GM12873 (cell line): ENCODE data around the gene REM1.

ENCODE experiments used
- TF ChIP-seq, protein P1 (sequence below): IDR thresholded peaks from 2 replicates; pipeline ENCODE4 v1.5.1; 2012; ENCODE audit warnings: low read depth, mild to moderate bottlenecking, moderate library complexity, low read length, control low read depth; ENCODE audit not compliant: insufficient read depth; ENCODE audit errors: missing control alignments

REM1 gene

GRCh38 chr20:31452575-31452974 is 22.5 kb upstream of the REM1 start:
- TF ChIP-seq, protein P1, sequence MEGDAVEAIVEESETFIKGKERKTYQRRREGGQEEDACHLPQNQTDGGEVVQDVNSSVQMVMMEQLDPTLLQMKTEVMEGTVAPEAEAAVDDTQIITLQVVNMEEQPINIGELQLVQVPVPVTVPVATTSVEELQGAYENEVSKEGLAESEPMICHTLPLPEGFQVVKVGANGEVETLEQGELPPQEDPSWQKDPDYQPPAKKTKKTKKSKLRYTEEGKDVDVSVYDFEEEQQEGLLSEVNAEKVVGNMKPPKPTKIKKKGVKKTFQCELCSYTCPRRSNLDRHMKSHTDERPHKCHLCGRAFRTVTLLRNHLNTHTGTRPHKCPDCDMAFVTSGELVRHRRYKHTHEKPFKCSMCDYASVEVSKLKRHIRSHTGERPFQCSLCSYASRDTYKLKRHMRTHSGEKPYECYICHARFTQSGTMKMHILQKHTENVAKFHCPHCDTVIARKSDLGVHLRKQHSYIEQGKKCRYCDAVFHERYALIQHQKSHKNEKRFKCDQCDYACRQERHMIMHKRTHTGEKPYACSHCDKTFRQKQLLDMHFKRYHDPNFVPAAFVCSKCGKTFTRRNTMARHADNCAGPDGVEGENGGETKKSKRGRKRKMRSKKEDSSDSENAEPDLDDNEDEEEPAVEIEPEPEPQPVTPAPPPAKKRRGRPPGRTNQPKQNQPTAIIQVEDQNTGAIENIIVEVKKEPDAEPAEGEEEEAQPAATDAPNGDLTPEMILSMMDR, result no peak

GRCh38 chr20:31454361-31454760 is 20.7 kb upstream of the REM1 start:
- TF ChIP-seq, protein P1, result no peak

- TF ChIP-seq, protein P1, result no peak
These were observed 2.4 kb upstream of the REM1 start for GRCh38 chr20:31472395-31473330.

DNA sequence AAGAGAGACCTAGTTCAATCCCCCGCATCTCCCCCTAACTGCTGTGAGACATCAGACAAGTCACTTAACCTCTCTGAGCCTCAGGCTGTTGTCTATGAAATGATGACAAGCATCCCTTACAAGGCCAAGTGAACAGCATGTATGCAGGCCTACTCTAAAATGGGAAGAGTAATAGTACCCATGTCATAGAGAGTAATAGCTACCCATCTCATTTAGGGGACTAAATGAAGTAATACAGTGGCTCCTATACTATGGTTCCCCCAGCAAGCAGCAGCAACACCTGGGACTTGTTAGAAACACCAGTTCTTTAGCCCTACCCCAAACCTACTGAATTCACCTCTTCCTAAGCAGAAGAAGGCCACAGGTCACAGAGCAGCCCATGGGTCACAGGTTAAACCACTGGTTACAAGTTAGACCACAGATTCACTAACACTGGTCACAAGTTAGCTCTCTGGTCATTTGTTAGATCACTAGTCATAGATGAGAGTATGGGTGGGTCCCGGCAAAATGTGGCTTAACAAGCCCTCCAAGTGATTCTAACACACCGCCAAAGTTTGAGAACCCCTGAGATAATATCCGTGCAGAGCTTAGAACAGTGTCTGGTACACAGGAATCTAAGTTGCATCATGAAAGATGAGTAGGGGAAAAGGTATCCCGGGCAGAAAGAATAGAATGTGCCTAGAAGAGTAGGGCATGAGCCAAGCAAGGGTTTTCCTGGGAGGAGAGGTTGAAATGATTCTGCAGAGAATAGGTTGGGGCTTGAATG is 1.6 kb upstream of the REM1 start:
- TF ChIP-seq, protein P1, result no peak

- TF ChIP-seq, protein P1, result no peak
These were observed 1.0 kb upstream of the REM1 start for GRCh38 chr20:31474097-31474436.

DNA sequence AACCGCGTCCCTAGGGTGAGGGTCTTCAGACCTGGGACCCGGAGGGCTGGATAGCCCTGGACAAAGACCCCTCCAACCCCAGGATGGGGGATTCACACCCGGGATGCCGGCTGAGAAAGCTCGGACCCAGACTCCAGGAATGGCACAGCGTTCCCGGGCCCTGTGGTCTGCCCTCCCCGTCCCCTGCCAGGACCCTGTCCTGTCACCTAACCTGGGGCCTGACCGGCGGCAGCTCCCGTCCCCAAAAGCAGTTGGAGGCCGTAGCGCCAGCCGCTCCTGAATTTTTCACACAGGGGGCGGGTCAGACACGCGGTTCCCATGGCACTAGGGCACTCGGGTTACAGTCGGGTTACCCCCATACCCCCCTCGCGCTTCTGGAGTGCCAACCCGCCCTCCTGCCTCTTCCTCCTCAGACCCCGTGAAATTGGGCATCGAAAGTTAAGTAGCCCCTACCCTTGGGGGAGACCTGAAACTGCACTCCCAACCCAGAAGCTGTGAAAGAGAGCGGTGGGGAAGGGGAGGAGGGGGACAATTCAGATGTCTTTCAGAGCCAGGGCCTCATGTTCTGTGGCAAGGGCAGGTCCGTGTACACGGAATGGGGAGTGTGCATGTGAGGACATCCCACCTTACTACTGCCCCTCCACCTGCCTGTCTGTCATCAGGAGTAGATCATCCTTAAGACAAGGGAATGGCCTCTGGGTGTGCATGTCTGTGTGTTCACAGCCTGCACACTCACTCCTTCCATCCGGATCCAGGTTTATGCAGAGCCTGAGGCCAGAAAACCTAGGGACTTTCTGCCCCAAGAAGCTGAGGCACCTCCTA is 595 bp downstream of the REM1 start:
- TF ChIP-seq, protein P1, result no peak

GRCh38 chr20:31476294-31476585 is 1.2 kb downstream of the REM1 start:
- TF ChIP-seq, protein P1, result no peak
